HCT116 (cell line): ENCODE measurements around the gene ATP6AP1. TPM values are rescaled to one million over a fixed set of nuclear protein-coding genes. Genes with fewer than 3 reads are reported as not detected.
"Not testable (repeated sequence)": the region's sequence is repeated elsewhere in the genome, so short reads cannot be mapped to it uniquely, and the experiment has no call there.

ENCODE experiments used
- ATAC-seq: fragments of 200-7000 bp; cut with Tn5 transposase; 2 replicates; pipeline ENCODE4 v1.9.1; 2020; ENCODE audit warnings: mild to moderate bottlenecking, moderate library complexity
- BruUV-seq: library from RNA; stranded (reverse); fragments of 400-500 nt; replicated peaks from 2 replicates; lab custom pipeline; 2021; lab: Mats Ljungman, UMichigan
- CTCF ChIA-PET: fragments of 300-600 bp; sonication (Branson Sonifier 250); formaldehyde crosslinking; loops from one replicate; lab custom pipeline; 2021; ENCODE audit warnings: antibody characterized with exemption; lab: Charles Lee
- POLR2A ChIA-PET: fragments of 300-600, 350-600 bp; sonication (Branson Sonifier 250); formaldehyde crosslinking; loops from one replicate; lab custom pipeline; 2021; ENCODE audit warnings: antibody characterized with exemption; lab: Charles Lee
- RAD21 ChIA-PET, 2 experiments: fragments of 300-600 bp; sonication (Branson Sonifier 250); formaldehyde crosslinking; loops; one replicate each; lab custom pipeline; 2023; ENCODE audit warnings: low total read pairs in 2 of 2; ENCODE audit not compliant: uncharacterized antibody in 2 of 2, unreplicated experiment in 2 of 2, low non-redundant PET in 1 of 2; lab: Charles Lee
- DNase-seq: peaks from one replicate; pipeline ENCODE4 v3.0.0-alpha.2; 2010; ENCODE audit warnings: low read depth, low spot score
- H2AFZ ChIP-seq: fragments of 200-600 bp; shearing (Covaris generic), sonication (generic); 2 replicates; pipeline ENCODE4 v1.6.1; 2017; ENCODE audit warnings: low read depth, mixed run types, mixed read lengths, antibody characterized with exemption, low read length; ENCODE audit not compliant: poor library complexity, severe bottlenecking
- H3K27ac ChIP-seq: 2 replicates; pipeline ENCODE4 v1.5.1; 2012; ENCODE audit warnings: low read depth, low read length
- H3K27me3 ChIP-seq: fragments of 200-600 bp; sonication (generic); 2 replicates; pipeline ENCODE4 v1.6.1; 2016; ENCODE audit warnings: mixed run types, low read length, mixed read lengths; ENCODE audit not compliant: insufficient read depth
- H3K36me3 ChIP-seq, 2 experiments: fragments of 200-500 bp in 1 of 2; fragments of 200-600 bp in 1 of 2; sonication (Bioruptor generic) in 1 of 2; sonication (generic) in 1 of 2; 2 replicates each; pipeline versions ENCODE4 v1.5.1 to v1.6.1; 2014 to 2016; ENCODE audit warnings: low read length in 2 of 2, inconsistent platforms in 1 of 2, mixed read lengths in 1 of 2, mixed run types in 1 of 2; ENCODE audit not compliant: insufficient read depth in 2 of 2, control insufficient read depth in 1 of 2
- H3K4me1 ChIP-seq, 2 experiments: fragments of 200-600 bp in 1 of 2; sonication (generic) in 1 of 2; 2 replicates each; pipeline versions ENCODE4 v1.5.1 to v1.6.1; 2012 to 2017; ENCODE audit warnings: low read length in 2 of 2, inconsistent platforms in 1 of 2, mild to moderate bottlenecking in 1 of 2, mixed read lengths in 1 of 2, mixed run types in 1 of 2, moderate library complexity in 1 of 2; ENCODE audit not compliant: insufficient read depth in 2 of 2, control insufficient read depth in 1 of 2
- H3K4me2 ChIP-seq: fragments of 200-600 bp; sonication (generic); 2 replicates; pipeline ENCODE4 v1.6.1; 2017; ENCODE audit warnings: mixed run types, low read length, mixed read lengths
- H3K4me3 ChIP-seq, 2 experiments: fragments of 200-600 bp in 1 of 2; sonication (generic) in 1 of 2; replicated peaks in 1 of 2; 2 replicates each; pipeline ENCODE4 v1.5.1; 2011 to 2016; ENCODE audit warnings: low read length in 2 of 2, control low read depth in 1 of 2, low read depth in 1 of 2, mild to moderate bottlenecking in 1 of 2, mixed read lengths in 1 of 2, mixed run types in 1 of 2
- H3K79me2 ChIP-seq: fragments of 200-600 bp; sonication (generic); 2 replicates; pipeline ENCODE4 v1.6.1; 2017; ENCODE audit warnings: mild to moderate bottlenecking, mixed run types, low read length, moderate library complexity, mixed read lengths; ENCODE audit not compliant: insufficient read depth
- H3K9ac ChIP-seq: fragments of 200-600 bp; sonication (generic); 2 replicates; pipeline ENCODE4 v1.6.1; 2016; ENCODE audit warnings: low read length, mixed read lengths
- H3K9me2 ChIP-seq: fragments of 200-600 bp; sonication (generic), shearing (Covaris generic); 2 replicates; pipeline ENCODE4 v1.6.1; 2017; ENCODE audit warnings: mixed run types, mild to moderate bottlenecking, moderate library complexity; ENCODE audit not compliant: insufficient read depth
- H3K9me3 ChIP-seq, 2 experiments: fragments of 200-500 bp in 1 of 2; fragments of 200-600 bp in 1 of 2; sonication (Bioruptor generic) in 1 of 2; sonication (generic) in 1 of 2; 2 replicates each; pipeline ENCODE4 v1.6.1; 2014 to 2017; ENCODE audit warnings: low read length in 2 of 2, mixed read lengths in 2 of 2, inconsistent platforms in 1 of 2, low read depth in 1 of 2, mild to moderate bottlenecking in 1 of 2, mixed run types in 1 of 2, moderate library complexity in 1 of 2; ENCODE audit not compliant: control insufficient read depth in 1 of 2, insufficient read depth in 1 of 2
- H4K20me1 ChIP-seq: fragments of 200-600 bp; sonication (generic), shearing (Covaris generic); 2 replicates; pipeline ENCODE4 v1.6.1; 2017; ENCODE audit warnings: mixed run types, mild to moderate bottlenecking, moderate library complexity; ENCODE audit not compliant: insufficient read depth
- FOSL1 ChIP-seq: IDR thresholded peaks from 2 replicates; pipeline ENCODE4 v1.6.1; 2012; ENCODE audit warnings: low read depth
- POLR2AphosphoS5 ChIP-seq: IDR thresholded peaks from 2 replicates; pipeline ENCODE4 v1.6.1; 2011; ENCODE audit warnings: mild to moderate bottlenecking, low read depth, low read length, moderate library complexity
- SIN3A ChIP-seq: IDR thresholded peaks from 2 replicates; pipeline ENCODE4 v1.6.1; 2012; ENCODE audit warnings: low read depth
- ZFX ChIP-seq: fragments of 450-650 bp; IDR thresholded peaks from 2 replicates; pipeline ENCODE4 v1.6.1; 2017
- intact Hi-C: fragments of 100-400 bp; cut with micrococcal nuclease; formaldehyde crosslinking; loops from 2 replicates; pipeline ENCODE4 v1.10.0; 2022
- total RNA-seq: library from RNA; stranded (reverse); gene quantifications from one replicate; pipeline ENCODE4 v1.2.1, GENCODE V29; 2021; ENCODE audit not compliant: unreplicated experiment

ATP6AP1 gene
- total RNA-seq, 1 experiment from 2014 or later, result 53.4 TPM

GRCh38 chrX:154399527-154400368 is 28.7 kb upstream of the ATP6AP1 start:
- Histone ChIP-seq H3K4me2 (peak overlapping the region; percentile 85), H3K9ac (peak overlapping the region; percentile 97), H3K36me3 (peaks cover 0 to 27% of the 10 kb centered on the region in 2 experiments; a peak in 1 of 4 replicates), H3K79me2 (peaks cover 19% of the 10 kb centered on the region), H3K4me3 (peak overlapping the region; percentile 84), H3K27ac (peak overlapping the region; percentile 92), H3K4me1 (peaks cover 0 to 23% of the 10 kb centered on the region in 2 experiments; a peak in 2 of 4 replicates), H3K27me3 (no peaks in the 10 kb centered on the region), H3K9me3 (no peaks in the 10 kb centered on the region), H4K20me1 (no peaks in the 10 kb centered on the region), H2AFZ (no peak overlapping the region), H3K9me2 (no peaks in the 10 kb centered on the region)
- ChIA-PET RAD21 (no interaction called here), CTCF (no interaction called here), POLR2A (interaction anchor here (1.3 to 2.8 kb wide), 3 partner anchors 10 to 26 kb away, joined by 3 to 10 read pairs (median 4); partner anchors contain the start of gene DNASE1L1)
- no peak for DNase-seq
- no peak for ATAC-seq
- TF ChIP-seq POLR2AphosphoS5, result peak; percentile 20; the same call in 1 of the 2 replicates
- no peak for TF ChIP-seq SIN3A
- no peak for TF ChIP-seq ZFX
- no peak for TF ChIP-seq FOSL1
- intact Hi-C loops, result loop anchor here (10.0 kb wide), 1 partner anchor 425 kb away; the partner anchor contains the start of genes HCFC1 and TMEM187
- no TSS peak for BruUV-seq

DNA sequence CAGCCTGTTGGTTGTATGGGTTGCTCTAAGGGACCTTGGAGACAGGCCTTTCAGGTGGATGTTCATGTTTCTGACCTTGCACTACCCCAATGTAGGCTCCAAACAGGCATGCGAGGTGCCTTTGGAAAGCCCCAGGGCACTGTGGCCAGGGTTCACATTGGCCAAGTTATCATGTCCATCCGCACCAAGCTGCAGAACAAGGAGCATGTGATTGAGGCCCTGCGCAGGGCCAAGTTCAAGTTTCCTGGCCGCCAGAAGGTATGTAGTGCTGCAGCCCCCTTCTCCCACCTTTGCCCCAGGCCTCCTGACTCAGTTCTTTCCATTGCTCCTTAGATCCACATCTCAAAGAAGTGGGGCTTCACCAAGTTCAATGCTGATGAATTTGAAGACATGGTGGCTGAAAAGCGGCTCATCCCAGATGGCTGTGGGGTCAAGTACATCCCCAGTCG is 28.1 kb upstream of the ATP6AP1 start:
- H2AFZ ChIP-seq, H3K9me2 ChIP-seq, CTCF ChIA-PET, BruUV-seq, intact Hi-C loops, H4K20me1 ChIP-seq, H3K27me3 ChIP-seq, DNase-seq, RAD21 ChIA-PET, H3K9me3 ChIP-seq, ATAC-seq: not testable (repeated sequence)
- H3K4me2 ChIP-seq, result peak overlapping the region; percentile 85
- H3K4me1 ChIP-seq, result peaks cover 0 to 23% of the 10 kb centered on the region in 2 experiments; a peak in 2 of 4 replicates
- 0 out of 2 replicates have a peak overlapping the region, but pooled peaks have one; percentile 97 for H3K9ac ChIP-seq
- peak overlapping the region; percentile 92 for H3K27ac ChIP-seq
- peaks cover 19% of the 10 kb centered on the region for H3K79me2 ChIP-seq
- peak overlapping the region in 1 of 2 experiments; percentile 84; a peak in 3 of 4 replicates for H3K4me3 ChIP-seq
- POLR2A ChIA-PET, result interaction anchor here (1.4 to 2.8 kb wide), 2 partner anchors 9 to 27 kb away, joined by 4 to 10 read pairs; partner anchors contain the start of gene DNASE1L1
- H3K36me3 ChIP-seq, result peaks cover 0 to 27% of the 10 kb centered on the region in 2 experiments; a peak in 1 of 4 replicates
